Measurements from ENCODE around the gene SH2D5.
"Not testable (repeated sequence)": the region's sequence is repeated elsewhere in the genome, so short reads cannot be mapped to it uniquely, and the experiment has no call there.

Gene SH2D5

DNA sequence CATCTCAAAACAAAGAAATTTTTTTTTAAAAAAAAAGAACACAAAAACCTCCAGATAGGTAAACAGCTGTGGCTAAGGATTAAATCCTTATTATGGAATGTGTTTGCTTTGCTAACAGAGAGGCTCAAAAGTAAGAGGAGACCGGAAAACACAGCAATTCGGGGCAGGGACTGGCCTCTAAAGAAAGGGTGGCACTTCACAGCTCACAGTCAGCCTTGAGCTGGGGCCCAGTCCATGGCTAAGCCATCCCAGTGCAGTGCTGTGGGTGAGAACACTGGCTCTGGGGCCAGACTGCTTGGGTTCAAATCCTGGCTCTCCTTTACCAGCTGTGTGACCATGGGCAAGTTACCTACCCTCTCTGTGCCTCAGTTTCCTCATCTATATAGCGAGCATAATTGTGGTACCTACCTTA lies 42.9 kb downstream of the SH2D5 start:
- DNase-seq: no peak

DNA sequence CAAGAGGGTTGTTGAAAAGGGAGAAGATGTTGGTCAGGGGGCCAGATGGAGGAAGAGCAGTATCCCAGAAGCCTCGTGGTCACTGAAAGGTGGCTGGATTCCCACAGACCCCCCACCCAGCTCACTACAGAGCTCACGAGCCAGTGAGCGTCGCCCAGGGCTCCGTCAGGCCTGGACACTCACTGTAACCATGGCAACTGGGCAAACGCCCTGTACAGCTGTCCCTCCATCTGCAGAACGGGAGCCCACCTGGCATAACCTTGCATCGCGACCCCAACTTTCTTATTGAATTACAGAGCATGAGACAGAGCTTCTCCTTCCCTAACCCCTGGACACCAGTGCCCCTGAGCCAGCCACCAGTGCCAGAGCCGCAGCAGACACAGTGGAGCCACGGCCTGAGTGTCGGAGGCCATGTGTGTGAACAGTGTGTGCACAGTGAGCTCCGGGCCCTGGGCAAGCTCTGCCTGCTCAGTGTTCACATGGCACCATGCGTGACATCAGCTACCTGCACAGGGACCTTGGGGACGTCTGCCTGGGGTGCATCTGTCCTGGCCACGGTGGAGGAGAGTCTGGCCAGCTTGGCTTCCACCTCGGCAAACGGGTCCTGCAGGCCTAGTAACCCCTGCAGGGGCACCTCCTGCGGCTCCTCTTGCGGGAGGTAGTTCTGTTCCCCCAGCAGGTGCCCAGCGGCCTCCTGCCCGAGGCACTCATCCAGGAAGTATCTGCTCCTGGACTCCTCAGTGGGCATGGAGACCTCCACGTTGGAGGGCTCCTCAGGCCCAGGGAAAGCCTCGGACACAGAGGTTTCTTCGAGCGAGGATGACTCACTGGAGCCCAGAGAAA lies 45.4 kb downstream of the SH2D5 start:
- no peak for DNase-seq

DNA sequence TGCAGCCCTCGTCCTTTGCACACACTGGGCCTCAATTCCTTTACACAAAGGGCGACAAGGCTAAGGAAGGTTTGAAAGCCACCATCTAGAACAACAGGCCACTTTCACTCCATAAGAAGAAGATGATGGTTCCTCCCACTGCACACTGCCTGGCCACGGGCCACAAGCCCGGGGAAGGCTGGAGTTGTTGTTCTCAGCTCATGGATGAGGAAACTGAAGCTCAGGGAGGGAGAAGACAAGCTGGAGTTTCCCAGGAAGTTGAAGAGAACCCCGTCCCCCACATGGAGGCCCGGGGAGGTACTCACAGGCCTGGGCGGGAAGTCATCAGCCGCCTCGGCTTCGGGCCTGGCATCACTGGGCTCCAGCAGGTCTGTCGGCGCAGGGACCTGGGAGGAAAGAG lies 46.8 kb downstream of the SH2D5 start:
- DNase-seq: no peak

DNA sequence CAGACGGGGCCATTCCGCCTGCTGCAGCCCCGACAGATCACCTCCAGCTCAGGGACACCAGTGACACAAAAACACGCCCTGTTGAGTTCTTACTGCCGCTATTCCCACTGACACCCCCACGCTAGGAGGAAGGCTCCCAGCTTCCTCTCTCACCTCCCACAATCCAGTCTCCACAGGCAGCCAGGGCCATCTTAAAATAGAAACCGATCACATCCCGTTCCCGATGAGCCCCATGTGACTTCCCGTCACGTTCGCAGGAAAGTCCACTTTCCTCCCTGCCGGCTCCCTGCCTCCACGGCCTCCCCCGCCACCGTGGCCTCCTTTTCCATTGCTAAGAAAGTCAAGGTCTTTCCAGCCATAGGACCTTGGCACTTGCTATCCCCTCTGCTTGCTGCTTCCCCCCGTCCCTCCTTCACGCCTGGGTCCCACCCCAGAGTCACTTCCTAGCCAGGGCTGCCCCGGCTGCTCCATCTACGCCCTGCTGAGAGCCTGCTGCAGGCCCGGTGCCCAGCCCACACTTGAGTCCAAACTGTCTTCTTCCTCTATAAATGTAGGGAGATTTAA lies 47.3 kb downstream of the SH2D5 start:
- DNase-seq: no peak

DNA sequence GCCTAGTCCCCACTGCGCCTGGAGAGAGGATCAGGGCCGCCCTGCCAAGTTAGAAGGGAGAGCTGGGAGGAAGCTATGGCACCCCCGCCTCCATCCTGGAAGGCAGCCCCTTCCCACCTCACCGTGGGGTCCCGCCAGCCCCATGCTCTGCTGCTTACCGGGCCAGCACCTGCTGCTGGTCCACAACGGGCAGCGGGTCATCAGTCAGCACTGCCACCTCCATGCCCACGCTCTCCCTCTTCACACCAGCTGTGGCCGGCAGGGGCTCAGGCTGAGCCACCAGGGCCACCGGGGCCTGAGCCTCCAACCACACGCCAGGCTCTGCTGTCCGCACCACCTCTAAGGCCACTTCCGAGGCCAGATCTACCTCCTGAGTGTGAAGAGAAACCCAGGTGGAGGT lies 47.9 kb downstream of the SH2D5 start:
- DNase-seq: no peak

DNA sequence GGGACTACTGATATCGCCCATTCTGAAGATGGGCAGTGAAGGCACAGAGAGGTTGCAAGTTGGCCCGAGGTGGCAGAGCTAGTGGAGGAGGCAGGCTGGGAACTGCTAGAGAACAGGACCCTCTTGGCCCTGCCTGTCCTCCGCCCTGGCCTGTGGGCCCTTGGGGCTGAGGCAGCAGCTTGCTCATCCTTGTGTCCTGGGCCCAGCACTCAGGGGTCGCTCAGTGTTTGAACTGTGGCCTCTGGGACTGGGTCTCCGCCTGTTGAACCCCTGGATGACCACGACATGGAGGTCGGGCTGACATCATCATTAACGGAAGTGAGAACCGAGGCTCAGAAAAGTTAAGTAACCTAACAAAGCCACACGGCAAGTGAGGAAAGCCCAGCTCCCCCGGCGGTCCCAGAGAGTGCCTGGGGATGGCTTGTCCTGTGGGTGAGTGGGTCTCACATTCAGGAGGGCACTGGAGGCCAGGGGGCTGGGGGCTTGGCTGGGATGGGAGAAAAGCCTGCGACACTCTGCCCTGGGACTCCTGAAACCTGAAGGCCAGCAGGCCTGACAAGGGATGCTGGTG lies 48.4 kb downstream of the SH2D5 start:
- DNase-seq: no peak

DNA sequence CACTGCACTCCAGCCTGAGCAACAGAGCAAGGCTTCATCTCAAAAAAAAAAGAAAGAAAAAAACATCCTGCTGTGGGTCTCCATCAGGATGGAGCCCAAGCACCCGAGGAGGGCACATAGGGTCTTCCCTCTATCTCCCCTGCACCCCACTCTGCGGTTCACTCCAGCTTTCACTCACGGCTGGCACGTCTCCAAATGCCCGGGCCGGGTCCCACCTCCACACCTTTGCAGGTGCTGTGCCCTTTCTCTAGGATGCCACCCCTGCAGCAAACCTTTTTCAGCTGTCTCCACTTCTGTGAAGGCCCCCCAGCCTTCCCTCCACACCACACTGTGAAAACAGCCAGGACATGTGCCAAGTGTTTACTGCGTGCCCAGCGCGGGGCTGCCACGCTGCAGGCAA lies 48.9 kb downstream of the SH2D5 start:
- DNase-seq: no peak

GRCh38 chr1:20682571-20683236 lies 49.8 kb downstream of the SH2D5 start:
- no peak for DNase-seq

GRCh38 chr1:20681999-20682398 lies 50.5 kb downstream of the SH2D5 start:
- no peak for DNase-seq

DNA sequence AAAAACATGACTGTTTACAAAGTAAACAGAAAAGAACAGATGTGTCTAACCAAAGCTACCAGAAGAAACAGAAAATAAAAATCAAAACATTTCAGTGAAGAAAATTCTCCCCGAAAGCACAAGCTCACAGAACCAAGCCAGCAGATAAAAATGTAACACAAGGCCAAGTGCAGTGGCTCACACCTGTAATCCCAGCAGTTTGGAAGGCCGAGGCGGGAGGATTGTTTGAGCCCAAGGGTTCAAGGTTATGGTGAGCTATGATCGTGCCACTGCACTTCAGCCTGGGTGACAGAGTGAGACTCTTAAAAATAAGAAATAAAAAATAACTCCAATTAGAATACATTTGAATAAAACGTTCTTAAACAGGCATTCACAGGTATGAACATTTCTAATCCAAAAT lies 52.2 kb downstream of the SH2D5 start:
- DNase-seq: no peak

GRCh38 chr1:20678599-20678998 lies 53.9 kb downstream of the SH2D5 start:
- no peak for DNase-seq

DNA sequence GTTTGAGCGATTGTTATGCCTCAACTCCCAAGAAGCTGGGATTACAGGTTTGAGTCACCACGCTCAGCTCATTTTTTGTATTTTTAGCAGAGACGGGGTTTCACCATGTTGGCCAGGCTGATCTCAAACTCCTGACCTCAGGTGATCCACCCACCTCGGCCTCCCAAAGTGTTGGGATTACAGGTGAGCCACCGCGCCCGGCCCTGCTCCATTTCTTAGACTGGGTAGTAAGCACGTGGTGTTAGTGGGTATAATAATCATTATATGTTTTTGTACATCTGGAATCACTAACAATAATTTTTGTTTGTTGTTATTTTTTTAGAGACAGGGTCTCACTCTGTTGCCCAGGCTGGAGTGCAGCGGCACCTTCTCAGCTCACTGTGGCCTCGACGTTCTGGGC lies 58.9 kb downstream of the SH2D5 start:
- DNase-seq: not testable (repeated sequence)

DNA sequence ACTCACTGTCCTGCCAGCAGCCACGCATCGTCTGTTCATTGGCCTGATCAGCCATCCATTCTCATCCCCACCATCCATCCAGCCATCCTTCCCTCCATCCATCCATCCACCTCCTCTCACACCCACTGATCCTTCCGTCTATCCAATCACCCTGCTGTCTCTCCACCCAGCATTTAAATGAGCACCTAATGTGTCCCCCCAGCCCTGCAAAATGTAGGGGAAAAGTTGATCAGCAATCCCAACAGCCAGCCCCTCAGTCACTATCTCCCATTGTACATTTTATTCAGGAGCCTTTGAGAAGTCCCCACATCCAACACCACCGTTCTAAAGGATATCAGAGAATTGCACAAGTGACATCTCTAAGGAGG lies 60.3 kb downstream of the SH2D5 start:
- no peak for DNase-seq

- no peak for DNase-seq
Observed at GRCh38 chr1:20670936-20671335, 61.6 kb downstream of the SH2D5 start.

Data from fibroblast of skin of right biceps (primary cell).